Placental pericyte (primary cell): Measurements from ENCODE around the gene ZSCAN26. TPM values are rescaled to one million over a fixed set of nuclear protein-coding genes. Genes with fewer than 3 reads are reported as not detected.

ENCODE experiments used
- small RNA-seq: library from RNA; depleted of rRNA; stranded (forward); fragments of <200 nt; gene quantifications from one replicate; pipeline ENCODE3, GENCODE V24; 2012; ENCODE audit warnings: low replicate concordance
- total RNA-seq: library from RNA; depleted of rRNA; stranded (reverse); fragments of >200 nt; gene quantifications from 2 replicates; pipeline ENCODE4 v1.2.3, GENCODE V29; 2012

The ZSCAN26 gene
- 8.8 and 10.9 TPM in 2 replicates for total RNA-seq

DNA sequence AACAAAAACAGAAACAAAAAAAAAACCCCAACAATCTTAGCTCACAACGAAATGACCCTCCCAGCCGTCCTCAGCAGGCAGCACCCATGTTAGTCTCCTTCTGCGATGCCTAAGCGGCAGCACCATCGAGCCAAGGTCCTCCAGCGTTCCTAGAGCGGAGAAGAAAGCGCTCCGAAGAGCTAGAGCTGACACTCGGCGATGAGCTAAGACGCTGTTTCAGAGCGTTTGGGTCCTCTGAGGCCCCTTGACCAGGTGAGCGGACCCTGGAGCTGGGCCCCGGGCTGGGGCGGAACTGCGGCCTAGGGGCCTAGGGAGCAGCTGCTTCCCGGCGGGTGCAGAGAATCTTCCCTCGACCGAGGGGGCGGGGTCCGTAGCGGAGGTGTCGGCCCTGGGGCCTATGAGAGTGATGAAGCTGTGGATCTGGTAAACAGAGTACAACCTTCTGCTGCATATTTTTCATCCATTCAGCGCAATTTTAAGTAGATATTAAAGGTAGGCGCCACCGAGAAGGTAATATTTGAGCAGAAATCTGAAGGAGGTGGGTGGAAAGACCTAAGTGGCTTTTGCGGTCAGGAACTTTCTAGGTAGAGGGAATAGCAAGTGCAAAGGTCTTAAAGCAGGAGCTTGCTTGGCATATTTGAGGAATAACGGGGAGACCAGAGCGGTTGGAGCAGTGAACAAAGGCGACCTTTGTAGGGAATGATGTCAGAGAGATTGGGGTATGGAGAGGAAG lies at the start of gene ZSCAN26:
TSS of gene ZSCAN26 (plus strand) at position 182 of the 733 bp plus-strand sequence. CDS start 4,777 bp downstream, outside the sequence.

DNA sequence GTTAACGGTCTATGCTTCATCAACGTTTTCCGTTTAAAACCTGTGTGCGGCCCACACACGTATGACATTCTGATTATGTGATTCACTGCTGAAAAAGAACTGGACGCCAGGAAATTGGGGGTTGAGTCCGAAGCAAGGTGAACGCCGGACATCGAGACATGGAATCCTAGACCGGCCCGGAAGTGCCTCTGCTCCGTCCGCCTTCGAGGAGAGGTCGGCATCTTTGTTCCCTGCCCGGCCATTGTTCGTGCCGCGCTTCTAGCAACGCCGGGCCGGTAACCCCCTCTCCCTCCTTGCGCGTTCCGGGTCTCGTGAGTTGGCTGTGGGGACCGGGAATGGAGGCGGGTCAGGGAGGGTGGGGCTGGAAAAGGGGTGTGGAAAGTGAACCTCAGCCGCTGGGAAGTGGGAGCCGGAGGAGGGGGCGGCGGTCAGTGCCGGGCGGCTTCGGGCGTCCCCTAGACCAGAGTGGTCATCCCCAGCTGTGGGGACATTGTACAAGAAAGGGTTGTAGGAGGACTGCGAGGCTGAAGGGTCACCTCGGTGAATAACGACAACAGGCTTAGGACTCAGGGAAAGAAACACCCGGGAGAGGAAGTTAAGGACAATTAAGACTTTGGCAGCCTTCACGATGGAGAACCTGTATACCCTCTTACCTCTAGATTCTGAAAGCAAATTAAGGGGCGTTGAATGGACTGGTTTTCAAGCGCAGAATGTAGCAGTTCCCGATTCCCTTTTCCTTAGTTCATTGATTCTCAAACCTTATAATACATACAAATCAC lies 41.7 kb upstream of the ZSCAN26 start, which contains the start of gene ZSCAN9:
TSS of gene ZSCAN9 (plus strand) at position 220 of the 779 bp plus-strand sequence. CDS start 1,810 bp downstream, outside the sequence.

DNA sequence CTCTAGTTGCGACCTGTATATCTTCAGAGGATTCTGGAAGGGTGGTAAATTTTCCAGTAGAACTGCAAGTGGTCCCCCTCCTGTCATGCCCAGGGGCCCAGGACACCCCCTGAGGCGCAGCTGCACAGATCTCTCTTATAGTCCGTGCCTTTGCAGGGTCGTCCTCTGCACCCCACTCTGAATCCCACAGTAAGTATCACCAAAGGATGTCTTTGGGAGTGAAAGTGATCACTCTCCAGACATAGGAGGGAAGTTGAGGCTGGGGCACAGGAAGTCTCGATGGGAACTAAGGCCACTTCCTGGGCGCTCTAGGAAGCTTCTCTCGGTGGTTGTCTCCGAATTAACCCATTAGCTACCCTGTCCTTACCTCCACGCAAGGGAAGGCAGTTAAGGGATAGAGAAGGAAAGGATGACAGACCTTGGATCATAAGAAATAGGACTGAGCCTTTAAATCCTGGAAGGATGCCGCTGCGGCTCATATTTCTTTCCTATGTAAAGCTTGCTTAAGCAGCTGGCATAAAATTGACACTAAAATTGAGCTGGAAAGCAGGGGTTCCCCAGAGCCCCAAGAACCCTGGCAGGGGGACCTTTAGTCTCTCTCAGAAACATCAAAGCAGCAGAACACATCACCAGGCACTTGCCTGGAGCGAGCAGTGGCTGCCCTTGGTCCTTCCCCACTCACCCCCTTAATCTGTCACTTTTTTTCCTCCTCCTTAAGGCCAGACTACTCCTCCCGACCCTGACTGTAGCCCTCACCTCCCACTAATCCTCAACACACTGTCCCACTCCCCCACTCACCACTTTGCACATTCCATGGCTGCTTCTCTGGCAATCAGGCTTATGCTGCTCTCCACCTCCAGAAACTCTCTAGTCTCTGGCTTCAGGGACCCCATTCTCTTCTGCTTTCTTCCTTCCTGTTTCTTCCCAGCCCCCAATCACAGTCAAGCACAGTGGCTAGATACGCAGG lies 14.7 kb upstream of the ZSCAN26 start, which contains the start of gene ZKSCAN4:
TSS of gene ZKSCAN4 (minus strand) at position 261 of the 967 bp plus-strand sequence. CDS start 289 bp downstream, outside the sequence.

DNA sequence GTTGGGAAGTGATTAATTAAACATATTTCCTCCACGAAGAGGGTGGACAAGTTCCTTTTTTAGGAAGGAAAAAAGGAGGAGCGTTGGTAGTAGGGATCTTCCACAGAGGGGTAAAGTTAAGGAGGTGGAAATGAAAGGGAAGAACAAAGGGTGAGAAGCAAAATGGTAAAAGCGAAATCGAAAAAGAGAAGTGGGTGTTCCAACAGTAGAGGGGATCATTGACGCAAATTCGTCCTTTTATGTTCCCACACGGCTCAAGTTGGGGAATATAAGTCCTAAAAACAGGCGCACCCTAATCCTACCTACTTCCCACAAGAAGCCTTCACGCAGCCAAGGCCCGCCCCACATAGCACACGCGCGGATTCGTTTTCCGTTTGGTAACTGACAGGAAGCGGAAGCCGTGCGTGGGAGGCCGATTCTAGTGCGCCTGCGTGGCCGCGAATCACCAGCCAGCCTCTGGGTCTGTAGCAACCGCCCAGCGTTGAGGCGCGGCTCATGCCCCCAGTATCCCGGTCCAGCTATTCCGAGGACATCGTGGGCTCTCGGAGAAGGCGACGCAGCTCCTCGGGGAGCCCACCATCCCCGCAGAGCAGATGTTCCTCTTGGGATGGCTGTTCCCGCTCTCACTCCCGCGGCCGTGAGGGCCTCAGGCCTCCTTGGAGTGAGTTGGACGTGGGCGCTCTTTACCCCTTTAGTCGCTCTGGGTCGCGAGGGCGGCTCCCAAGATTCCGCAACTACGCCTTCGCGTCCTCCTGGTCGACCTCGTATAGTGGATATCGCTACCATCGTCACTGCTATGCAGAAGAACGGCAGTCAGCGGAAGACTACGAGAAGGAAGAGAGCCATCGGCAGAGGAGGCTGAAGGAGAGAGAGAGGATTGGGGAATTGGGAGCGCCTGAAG lies 7.8 kb upstream of the ZSCAN26 start, which contains the start of gene NKAPL:
TSS of gene NKAPL (plus strand) at position 421 of the 901 bp plus-strand sequence. CDS start at position 496, 75 bp downstream.

GRCh38 chr6:28281288-28282064 lies 14.5 kb downstream of the ZSCAN26 start, which contains the start of gene PGBD1:
PGBD1 (plus strand) TSS chr6:28281572; CDS start chr6:28283814, 2,242 bp downstream.

Small RNA genes within 50 kb of the gene (small RNA-seq; reads per million reads assigned to genes)
- gene AL021997.1 (not detected), gene AL021997.2 (not detected)

Other genes with a start within 250 kb of the ZSCAN26 start
- 0.22 and 0.29 TPM in 2 replicates for gene ZNF165, start 186.6 kb upstream of the ZSCAN26 start, total RNA-seq
- 1.7 and 2.2 TPM in 2 replicates for gene ZSCAN16, start 142.5 kb upstream of the ZSCAN26 start, total RNA-seq
- gene ZKSCAN8, start 125.3 kb upstream of the ZSCAN26 start, total RNA-seq = 14.7 and 19.9 TPM in 2 replicates
- gene ZSCAN9, start 41.9 kb upstream of the ZSCAN26 start, total RNA-seq = 7.9 and 14.0 TPM in 2 replicates
- gene ZKSCAN4, start 14.9 kb upstream of the ZSCAN26 start, total RNA-seq = 3.1 and 4.2 TPM in 2 replicates
- 1.1 and 1.5 TPM in 2 replicates for gene NKAPL, start 7.8 kb upstream of the ZSCAN26 start, total RNA-seq
- gene PGBD1, start 14.4 kb downstream of the ZSCAN26 start, total RNA-seq = 2.0 and 8.2 TPM in 2 replicates
- gene ZSCAN31, start 69.0 kb downstream of the ZSCAN26 start, total RNA-seq = 2.0 and 3.7 TPM in 2 replicates
- 3.3 and 3.9 TPM in 2 replicates for gene ZKSCAN3, start 82.8 kb downstream of the ZSCAN26 start, total RNA-seq
- 5.5 and 7.4 TPM in 2 replicates for gene ZSCAN12, start 132.6 kb downstream of the ZSCAN26 start, total RNA-seq
- gene ZSCAN23, start 176.3 kb downstream of the ZSCAN26 start, total RNA-seq = 0.57 and 0.88 TPM in 2 replicates
- gene GPX6, start 248.7 kb downstream of the ZSCAN26 start, total RNA-seq = not detected in 2 replicates